H1 (cell line): ENCODE results near the gene GPC3.

Experiments
- CEBPB ChIP-seq: IDR thresholded peaks from 2 replicates; pipeline ENCODE4 v1.6.1; 2012; ENCODE audit warnings: low read depth, low read length
- CHD1 ChIP-seq: IDR thresholded peaks from 2 replicates; pipeline ENCODE4 v1.6.1; 2012; ENCODE audit warnings: low read depth, low read length, improper control_type of control experiment
- GTF2F1 ChIP-seq: IDR thresholded peaks from 2 replicates; pipeline ENCODE4 v1.6.1; 2012; ENCODE audit warnings: low read depth, low read length, improper control_type of control experiment, borderline replicate concordance
- NRF1 ChIP-seq: IDR thresholded peaks from 2 replicates; pipeline ENCODE4 v1.6.1; 2011; ENCODE audit warnings: mild to moderate bottlenecking, low read depth, low read length, improper control_type of control experiment
- RXRA ChIP-seq: IDR thresholded peaks from 2 replicates; pipeline ENCODE4 v1.6.1; 2011; ENCODE audit warnings: low read depth, mild to moderate bottlenecking, low read length, moderate library complexity; ENCODE audit not compliant: insufficient read depth
- SAP30 ChIP-seq: fragments of 300-600 bp; sonication (generic); IDR thresholded peaks from 2 replicates; pipeline ENCODE4 v1.7.1; 2012; ENCODE audit warnings: low read length, moderate library complexity, mild to moderate bottlenecking, inconsistent platforms; ENCODE audit not compliant: insufficient read depth, insufficient replicate concordance

- no peak for TF ChIP-seq GTF2F1
- no peak for TF ChIP-seq RXRA
- TF ChIP-seq NRF1, result no peak
- TF ChIP-seq CEBPB, result no peak
- TF ChIP-seq SAP30, result no peak
- no peak for TF ChIP-seq CHD1
Measured at GRCh38 chrX:133979641-133980230, 5.7 kb downstream of the GPC3 start.
